NCI-H460 (cell line): ENCODE data around the gene EIF2S2. TPM values are rescaled to one million over a fixed set of nuclear protein-coding genes. Genes with fewer than 3 reads are reported as not detected.

ENCODE experiments used
- small RNA-seq, 2 experiments: library from RNA; depleted of rRNA; stranded (forward); fragments of <200 nt; gene quantifications; one replicate each; pipeline ENCODE3, GENCODE V24; 2014
- total RNA-seq: library from RNA; depleted of rRNA; stranded (reverse); fragments of >200 nt; shearing (Covaris generic); gene quantifications from 2 replicates; pipeline ENCODE4 v1.2.3, GENCODE V29; 2014; rRNA removed

Gene EIF2S2
- total RNA-seq, 1 experiment from 2014 or later: 257 TPM

Small RNA genes lying within 50 kb of the gene (small RNA-seq; reads per million reads assigned to genes)
- 0 to 0.18 reads per million in 2 experiments for gene MIR4755

Other genes with a start within 250 kb of the EIF2S2 start
- 99.9 and 106 TPM in 2 replicates for gene RALY, start 118.3 kb downstream of the EIF2S2 start, total RNA-seq
- not detected in 2 replicates for gene ASIP, start 129.2 kb upstream of the EIF2S2 start, total RNA-seq
- gene AHCY, start 191.1 kb upstream of the EIF2S2 start, total RNA-seq: 228 and 235 TPM in 2 replicates